ENCODE measurements around the gene ZNF664.

ZNF664 gene

DNA sequence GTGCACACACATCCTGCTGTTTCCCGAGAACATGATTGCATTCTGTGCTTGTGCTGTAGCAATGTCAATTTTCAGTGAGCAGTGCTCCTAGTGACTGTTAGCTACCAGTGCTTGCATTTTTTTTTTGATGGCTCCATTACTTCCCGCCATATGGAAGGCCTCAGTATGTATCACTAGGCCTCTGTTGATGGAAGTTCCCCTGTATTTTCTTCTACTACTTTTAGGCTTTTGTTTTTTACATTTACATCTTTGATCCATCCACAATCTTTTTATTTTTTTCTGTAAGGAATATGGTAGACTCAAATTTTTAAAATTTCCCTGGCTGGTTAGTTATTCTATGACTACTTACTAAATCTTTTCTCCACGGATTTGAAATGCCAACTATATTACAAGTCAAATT is 49.1 kb downstream of the ZNF664 start:
- TF ChIP-seq ZFX (IDR thresholded peaks at IDR 0.05), result no peak
- TF ChIP-seq, protein P1, sequence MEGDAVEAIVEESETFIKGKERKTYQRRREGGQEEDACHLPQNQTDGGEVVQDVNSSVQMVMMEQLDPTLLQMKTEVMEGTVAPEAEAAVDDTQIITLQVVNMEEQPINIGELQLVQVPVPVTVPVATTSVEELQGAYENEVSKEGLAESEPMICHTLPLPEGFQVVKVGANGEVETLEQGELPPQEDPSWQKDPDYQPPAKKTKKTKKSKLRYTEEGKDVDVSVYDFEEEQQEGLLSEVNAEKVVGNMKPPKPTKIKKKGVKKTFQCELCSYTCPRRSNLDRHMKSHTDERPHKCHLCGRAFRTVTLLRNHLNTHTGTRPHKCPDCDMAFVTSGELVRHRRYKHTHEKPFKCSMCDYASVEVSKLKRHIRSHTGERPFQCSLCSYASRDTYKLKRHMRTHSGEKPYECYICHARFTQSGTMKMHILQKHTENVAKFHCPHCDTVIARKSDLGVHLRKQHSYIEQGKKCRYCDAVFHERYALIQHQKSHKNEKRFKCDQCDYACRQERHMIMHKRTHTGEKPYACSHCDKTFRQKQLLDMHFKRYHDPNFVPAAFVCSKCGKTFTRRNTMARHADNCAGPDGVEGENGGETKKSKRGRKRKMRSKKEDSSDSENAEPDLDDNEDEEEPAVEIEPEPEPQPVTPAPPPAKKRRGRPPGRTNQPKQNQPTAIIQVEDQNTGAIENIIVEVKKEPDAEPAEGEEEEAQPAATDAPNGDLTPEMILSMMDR (conservative IDR thresholded peaks at IDR 0.05), result no peak
- H3K27ac ChIP-seq, result no peak overlapping the region

GRCh38 chr12:124024263-124024678 is 51.3 kb downstream of the ZNF664 start:
- no peak overlapping the region for H3K27ac ChIP-seq
- TF ChIP-seq, protein P1 (conservative IDR thresholded peaks at IDR 0.05), result no peak
- TF ChIP-seq ZFX (IDR thresholded peaks at IDR 0.05), result no peak

DNA sequence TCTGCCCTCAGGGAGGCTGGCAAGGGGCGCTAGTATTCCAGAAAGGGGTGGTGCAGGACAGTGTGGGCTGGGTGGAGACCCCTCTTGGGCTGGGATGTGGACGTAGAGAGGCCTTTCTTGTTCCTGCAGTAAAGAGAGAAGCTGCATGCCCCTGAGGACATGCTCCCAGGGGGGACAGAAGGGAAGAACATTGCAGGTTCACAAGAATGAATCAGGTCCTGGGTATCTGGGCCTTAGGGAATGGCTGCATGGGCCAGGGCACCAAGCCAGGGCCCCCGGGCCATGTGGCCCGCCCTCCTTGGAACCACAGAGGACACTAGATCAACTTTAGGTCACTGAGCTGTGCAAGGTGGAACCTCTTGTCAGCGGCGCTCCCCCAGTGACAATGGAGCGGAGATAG is 51.8 kb downstream of the ZNF664 start:
- no peak for TF ChIP-seq ZFX (IDR thresholded peaks at IDR 0.05)
- TF ChIP-seq, protein P1 (conservative IDR thresholded peaks at IDR 0.05), result no peak
- no peak overlapping the region for H3K27ac ChIP-seq

DNA sequence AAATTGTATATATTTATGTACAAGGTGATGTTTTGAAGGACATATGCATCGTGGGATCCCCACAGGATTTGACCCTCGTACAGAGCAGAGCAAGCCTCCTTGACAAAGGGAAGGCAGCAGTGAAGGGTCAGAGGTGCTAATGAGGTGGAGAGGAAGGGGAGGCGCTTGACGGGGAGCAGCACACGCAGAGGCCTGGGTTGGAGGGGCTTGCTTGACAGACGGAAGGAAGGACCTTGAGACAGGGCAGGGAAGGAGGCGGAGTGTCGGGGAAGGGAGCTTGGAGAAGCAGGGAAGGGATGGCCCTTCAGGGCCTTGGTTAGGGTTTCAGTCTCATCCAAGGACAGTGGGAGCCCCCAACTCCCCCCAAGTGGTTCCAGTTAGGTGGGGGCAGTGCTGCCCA is 52.6 kb downstream of the ZNF664 start:
- H3K27ac ChIP-seq, result no peak overlapping the region
- no peak for TF ChIP-seq ZFX (IDR thresholded peaks at IDR 0.05)
- TF ChIP-seq, protein P1 (conservative IDR thresholded peaks at IDR 0.05), result no peak

DNA sequence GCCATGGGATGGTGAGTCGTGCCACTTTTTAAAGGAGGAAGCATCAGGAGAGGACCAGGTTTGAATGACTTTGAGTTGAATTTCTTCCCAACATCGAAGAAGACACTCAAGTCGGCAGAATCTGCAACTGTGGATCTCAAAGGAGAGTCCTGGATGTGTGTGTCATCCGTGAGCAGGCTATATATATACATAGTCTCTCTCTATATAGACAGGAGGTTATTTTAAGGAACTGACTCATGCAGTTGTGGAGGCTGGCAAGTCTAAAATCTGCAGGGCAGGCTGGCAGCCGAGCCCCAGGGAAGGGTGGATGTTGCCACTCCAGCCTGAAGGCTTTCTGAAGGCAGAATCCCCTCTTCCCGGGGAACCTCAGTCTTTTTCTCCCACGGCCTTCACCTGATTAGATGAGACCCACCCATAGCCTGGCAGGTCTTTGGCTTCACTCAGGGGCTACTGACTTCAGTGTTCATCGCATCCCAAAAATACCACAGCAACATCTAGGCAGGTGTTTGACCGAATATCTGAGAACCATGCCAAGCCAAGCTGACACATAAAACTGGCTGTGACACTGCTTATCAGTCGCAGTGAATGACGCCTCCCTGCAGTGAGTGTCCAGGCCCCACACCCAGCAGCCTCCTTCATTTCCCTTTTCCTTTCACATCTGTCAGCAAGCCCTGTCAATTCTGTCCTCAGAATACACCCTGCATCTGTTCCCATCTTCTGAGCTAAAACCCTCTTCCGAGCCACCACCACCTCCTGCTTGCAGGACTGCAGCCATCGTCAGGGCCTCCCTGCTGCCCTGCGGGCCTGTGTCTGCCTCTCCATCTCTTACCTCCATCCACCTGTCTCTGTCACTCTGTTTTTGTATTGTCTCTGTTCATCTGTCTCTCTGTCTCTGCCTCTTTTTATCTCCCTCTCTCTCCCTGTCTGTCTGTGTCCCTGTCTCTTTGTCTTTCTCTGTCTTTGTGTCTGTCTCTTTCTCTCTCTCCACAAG is 54.0 kb downstream of the ZNF664 start:
- H3K27ac ChIP-seq, result no peak overlapping the region
- TF ChIP-seq ZFX (IDR thresholded peaks at IDR 0.05), result no peak
- TF ChIP-seq, protein P1 (conservative IDR thresholded peaks at IDR 0.05), result no peak

DNA sequence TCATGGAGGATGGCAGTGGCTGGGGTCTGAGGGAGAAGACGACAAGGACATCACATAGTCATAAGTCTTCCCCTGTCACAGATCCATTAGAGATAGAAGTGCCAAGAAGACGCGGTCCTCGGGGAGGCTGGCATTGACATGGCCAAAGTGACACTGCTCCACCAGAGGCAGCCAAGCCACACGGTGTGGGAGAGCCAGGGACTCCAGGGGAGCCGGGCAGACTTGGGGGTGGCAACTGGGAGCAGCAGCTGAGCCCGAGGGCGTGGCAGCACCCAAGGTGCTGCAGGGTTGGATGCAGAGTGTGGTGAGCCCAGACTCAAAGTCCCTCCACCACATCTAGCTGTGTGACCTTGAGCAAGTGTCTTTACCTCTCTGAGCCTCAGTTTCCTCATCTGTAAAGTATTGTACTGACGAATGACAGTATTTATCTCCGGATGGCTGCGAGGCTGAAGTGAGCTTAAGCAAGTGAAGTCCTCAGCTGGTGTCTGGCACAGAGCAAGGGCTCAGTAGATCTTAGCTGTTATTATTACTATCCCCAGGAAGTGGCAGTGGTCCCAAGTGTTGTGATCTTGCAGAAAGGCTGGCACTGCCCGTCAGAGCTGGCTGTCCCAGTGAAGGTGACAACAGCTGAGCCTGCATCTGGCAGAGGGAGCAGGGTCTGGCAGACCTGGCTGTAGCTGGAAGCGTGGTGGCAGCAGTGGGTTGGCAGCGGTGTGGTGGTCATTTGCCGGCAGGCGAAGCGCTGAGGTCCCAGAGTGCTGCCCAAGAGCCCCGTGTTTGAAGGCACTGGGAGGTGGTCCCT is 54.9 kb downstream of the ZNF664 start:
- TF ChIP-seq, protein P1 (conservative IDR thresholded peaks at IDR 0.05), result no peak
- no peak for TF ChIP-seq ZFX (IDR thresholded peaks at IDR 0.05)
- H3K27ac ChIP-seq, result no peak overlapping the region

- no peak overlapping the region for H3K27ac ChIP-seq
- TF ChIP-seq, protein P1 (conservative IDR thresholded peaks at IDR 0.05), result no peak
- TF ChIP-seq ZFX (IDR thresholded peaks at IDR 0.05), result no peak
Observed at GRCh38 chr12:124028555-124028925, 55.5 kb downstream of the ZNF664 start.

All from C4-2B (cell line).